Endothelial cell of umbilical vein (primary cell): ENCODE data around the gene DPP10.
"Not testable (repeated sequence)": the region's sequence is repeated elsewhere in the genome, so short reads cannot be mapped to it uniquely, and the experiment has no call there.

Source experiments
- EZH2 ChIP-seq: IDR thresholded peaks from 2 replicates; pipeline ENCODE4 v1.6.1; 2012; ENCODE audit warnings: borderline replicate concordance, low read depth, mild to moderate bottlenecking, moderate library complexity, low read length, inconsistent platforms; ENCODE audit not compliant: severe bottlenecking
- FOS ChIP-seq: IDR thresholded peaks from 2 replicates; pipeline ENCODE4 v1.6.1; 2011; ENCODE audit warnings: mild to moderate bottlenecking, low read length, moderate library complexity, borderline replicate concordance; ENCODE audit not compliant: insufficient read depth
- GATA2 ChIP-seq: IDR thresholded peaks from 2 replicates; pipeline ENCODE4 v1.7.0; 2011; ENCODE audit warnings: low read depth, mild to moderate bottlenecking, moderate library complexity, mixed read lengths, low read length; ENCODE audit not compliant: insufficient read length, insufficient read depth
- JUN ChIP-seq: IDR thresholded peaks from 2 replicates; pipeline ENCODE4 v1.6.1; 2011; ENCODE audit warnings: borderline replicate concordance, low read depth; ENCODE audit not compliant: insufficient read length, insufficient read depth
- MYC ChIP-seq: IDR thresholded peaks from one replicate; pipeline ENCODE4 v1.6.1; 2011; ENCODE audit warnings: mild to moderate bottlenecking, low read depth, low read length
- POLR2A ChIP-seq: IDR thresholded peaks from 2 replicates; pipeline ENCODE4 v1.6.1; 2012; ENCODE audit warnings: low read depth, mild to moderate bottlenecking, control low read depth, low read length
- POLR2AphosphoS5 ChIP-seq: IDR thresholded peaks from 2 replicates; pipeline ENCODE4 v1.6.1; 2012; ENCODE audit warnings: low read depth, mild to moderate bottlenecking, control low read depth, low read length, moderate library complexity; ENCODE audit not compliant: insufficient read depth
- TF ChIP-seq, protein P1 (sequence below), 2 donors: IDR thresholded peaks; 1 replicate in 1 of 2; 2 replicates in 1 of 2; pipeline ENCODE4 v1.5.1; 2011; ENCODE audit warnings: low read length in 2 of 2, mild to moderate bottlenecking in 2 of 2, moderate library complexity in 2 of 2, control low read depth in 1 of 2, inconsistent platforms in 1 of 2, low read depth in 1 of 2; ENCODE audit not compliant: insufficient read depth in 1 of 2; ENCODE audit errors: extremely low read depth in 1 of 2
- TF ChIP-seq, protein P2 (sequence below): IDR thresholded peaks from 2 replicates; pipeline ENCODE4 v1.6.1; 2011; ENCODE audit not compliant: insufficient read depth, insufficient read length

DNA sequence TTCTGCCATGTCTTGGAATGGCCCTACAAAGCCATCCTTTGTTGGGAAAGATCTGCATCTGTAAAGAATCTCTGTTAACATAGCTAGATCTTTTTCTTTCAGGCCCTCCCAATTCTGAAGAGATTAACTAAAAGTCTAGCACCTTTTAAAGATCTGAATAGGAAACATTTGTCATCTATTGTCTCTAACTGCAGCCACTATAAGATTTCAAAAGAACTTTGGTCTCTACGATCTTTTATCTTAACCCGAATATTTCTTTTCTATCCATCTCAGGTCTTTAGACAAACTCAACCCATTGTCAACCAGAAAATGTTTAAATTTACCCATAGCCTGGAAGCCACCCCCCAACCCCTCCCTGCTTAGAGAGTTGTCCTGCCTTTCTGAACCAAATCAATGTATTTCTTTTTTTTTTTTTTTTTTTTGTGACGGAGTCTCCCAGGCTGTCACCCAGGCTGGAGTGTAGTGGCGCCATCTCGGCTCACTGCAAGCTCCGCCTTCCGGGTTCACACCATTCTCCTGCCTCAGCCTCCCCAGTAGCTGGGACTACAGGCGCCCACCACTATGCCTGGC lies 643.7 kb downstream of the DPP10 start:
- TF ChIP-seq EZH2, FOS, POLR2A, GATA2, POLR2AphosphoS5, JUN, MYC: not testable (repeated sequence)
- TF ChIP-seq, protein P1, sequence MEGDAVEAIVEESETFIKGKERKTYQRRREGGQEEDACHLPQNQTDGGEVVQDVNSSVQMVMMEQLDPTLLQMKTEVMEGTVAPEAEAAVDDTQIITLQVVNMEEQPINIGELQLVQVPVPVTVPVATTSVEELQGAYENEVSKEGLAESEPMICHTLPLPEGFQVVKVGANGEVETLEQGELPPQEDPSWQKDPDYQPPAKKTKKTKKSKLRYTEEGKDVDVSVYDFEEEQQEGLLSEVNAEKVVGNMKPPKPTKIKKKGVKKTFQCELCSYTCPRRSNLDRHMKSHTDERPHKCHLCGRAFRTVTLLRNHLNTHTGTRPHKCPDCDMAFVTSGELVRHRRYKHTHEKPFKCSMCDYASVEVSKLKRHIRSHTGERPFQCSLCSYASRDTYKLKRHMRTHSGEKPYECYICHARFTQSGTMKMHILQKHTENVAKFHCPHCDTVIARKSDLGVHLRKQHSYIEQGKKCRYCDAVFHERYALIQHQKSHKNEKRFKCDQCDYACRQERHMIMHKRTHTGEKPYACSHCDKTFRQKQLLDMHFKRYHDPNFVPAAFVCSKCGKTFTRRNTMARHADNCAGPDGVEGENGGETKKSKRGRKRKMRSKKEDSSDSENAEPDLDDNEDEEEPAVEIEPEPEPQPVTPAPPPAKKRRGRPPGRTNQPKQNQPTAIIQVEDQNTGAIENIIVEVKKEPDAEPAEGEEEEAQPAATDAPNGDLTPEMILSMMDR (IDR thresholded peaks at IDR 0.05; ENCODE audit: extremely low read depth in 1 of 2, insufficient read depth in 1 of 2, low read depth in 1 of 2, low read length in 2 of 2), result not testable (repeated sequence)
- TF ChIP-seq, protein P2, sequence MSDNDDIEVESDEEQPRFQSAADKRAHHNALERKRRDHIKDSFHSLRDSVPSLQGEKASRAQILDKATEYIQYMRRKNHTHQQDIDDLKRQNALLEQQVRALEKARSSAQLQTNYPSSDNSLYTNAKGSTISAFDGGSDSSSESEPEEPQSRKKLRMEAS, result not testable (repeated sequence)
